K562 (cell line): Measurements from ENCODE around the gene ISL1. TPM values are rescaled to one million over a fixed set of nuclear protein-coding genes. Genes with fewer than 3 reads are reported as not detected.

ENCODE experiments used
- ATAC-seq: fragments of 200-7000 bp; cut with Tn5 transposase; 3 replicates; pipeline ENCODE4 v1.9.1; 2020; ENCODE audit warnings: moderate library complexity
- BruUV-seq: library from RNA; stranded (reverse); fragments of 400-500 nt; replicated peaks from 2 replicates; lab custom pipeline; 2021; lab: Mats Ljungman, UMichigan
- CTCF ChIA-PET: fragments of 300-600 bp; formaldehyde crosslinking; extraction: SDS; loops from one replicate; lab custom pipeline; 2021; ENCODE audit warnings: low intra/inter-chr PET ratio; lab: Yijun Ruan, JAX
- POLR2A ChIA-PET: fragments of 300-600, 350-650 bp; sonication (Branson Sonifier 250); formaldehyde crosslinking; extraction: SDS; loops from one replicate; lab custom pipeline; 2021; ENCODE audit warnings: antibody characterized with exemption, inconsistent platforms; lab: Yijun Ruan, JAX
- DNase-seq, 4 experiments: peaks; one replicate each; pipeline versions ENCODE4 v3.0.0 to v3.0.0-alpha.2; 2011 to 2018; ENCODE audit warnings: low spot score in 3 of 4, mixed read lengths in 3 of 4; ENCODE audit errors: extremely low read depth in 1 of 4
- FAIRE-seq: peaks from 2 replicates; lab custom pipeline; 2011; peaks lifted over from hg19 to GRCh38; lab: Jason Lieb, UNC
- H2AFZ ChIP-seq: 2 replicates; pipeline ENCODE4 v1.6.0; 2011; ENCODE audit warnings: low read depth, low read length, control low read depth, inconsistent platforms
- H3K27ac ChIP-seq: fragments of 200-600 bp; 3 replicates; pipeline ENCODE4 v1.8.0; 2011; ENCODE audit warnings: low read depth, mild to moderate bottlenecking, control low read depth, inconsistent platforms, low read length, moderate library complexity, mixed read lengths; ENCODE audit errors: extremely low read depth
- H3K27me3 ChIP-seq, 2 experiments: fragments of 300-600 bp in 1 of 2; 2 replicates in 1 of 2; 3 replicates in 1 of 2; pipeline versions ENCODE4 v1.6.0 to v1.8.0; 2011; ENCODE audit warnings: inconsistent platforms in 2 of 2, low read length in 2 of 2, mild to moderate bottlenecking in 1 of 2, mixed read lengths in 1 of 2, moderate library complexity in 1 of 2; ENCODE audit not compliant: control insufficient read depth in 2 of 2, insufficient read depth in 2 of 2
- H3K36me3 ChIP-seq: fragments of 300-600 bp; 3 replicates; pipeline ENCODE4 v1.8.0; 2011; ENCODE audit warnings: mild to moderate bottlenecking, low read length, inconsistent platforms; ENCODE audit not compliant: control insufficient read depth, insufficient read depth
- H3K4me1 ChIP-seq, 2 experiments: fragments of 200-600 bp in 1 of 2; replicated peaks in 1 of 2; 2 replicates in 1 of 2; 3 replicates in 1 of 2; pipeline versions ENCODE4 v1.5.1 to v1.8.0; 2011; ENCODE audit warnings: inconsistent platforms in 2 of 2, low read length in 2 of 2, mild to moderate bottlenecking in 1 of 2, mixed read lengths in 1 of 2, moderate library complexity in 1 of 2; ENCODE audit not compliant: control insufficient read depth in 2 of 2, insufficient read depth in 2 of 2
- H3K4me2 ChIP-seq: 2 replicates; pipeline ENCODE4 v1.6.1; 2011; ENCODE audit warnings: low read length, control low read depth, inconsistent platforms, mixed read lengths; ENCODE audit not compliant: insufficient read depth
- H3K4me3 ChIP-seq: fragments of 200-600 bp; sonication (generic), shearing (Covaris generic); 2 replicates; pipeline ENCODE4 v1.5.1; 2016; ENCODE audit warnings: control low read depth, inconsistent platforms
- H3K79me2 ChIP-seq: fragments of 200-600 bp; 3 replicates; pipeline ENCODE4 v1.8.0; 2011; ENCODE audit warnings: low read length, inconsistent platforms; ENCODE audit not compliant: control insufficient read depth, insufficient read depth
- H3K9ac ChIP-seq, 2 experiments: 2 replicates each; pipeline versions ENCODE4 v1.6.0 to v1.6.1; 2011; ENCODE audit warnings: low read depth in 2 of 2, low read length in 2 of 2, control low read depth in 1 of 2, inconsistent platforms in 1 of 2, mild to moderate bottlenecking in 1 of 2, mixed read lengths in 1 of 2; ENCODE audit not compliant: insufficient read depth in 1 of 2
- H3K9me1 ChIP-seq: one replicate; pipeline ENCODE4 v1.6.0; 2011; ENCODE audit warnings: inconsistent platforms, mild to moderate bottlenecking, low read length, moderate library complexity; ENCODE audit not compliant: control insufficient read depth, insufficient read depth
- H3K9me3 ChIP-seq: replicated peaks from 2 replicates; pipeline ENCODE4 v1.5.1; 2011; ENCODE audit warnings: low read depth, low read length, inconsistent platforms; ENCODE audit not compliant: control insufficient read depth, insufficient read depth
- H4K20me1 ChIP-seq: replicated peaks from 2 replicates; pipeline ENCODE4 v1.6.1; 2011; ENCODE audit warnings: low read length, inconsistent platforms, mixed read lengths; ENCODE audit not compliant: control insufficient read depth, insufficient read depth
- CEBPG ChIP-seq, 3 experiments: fragments of 200-800 bp in 1 of 3; sonication (Bioruptor generic) in 1 of 3; sonication (generic) in 1 of 3; formaldehyde crosslinking in 1 of 3; IDR thresholded peaks in 2 of 3; conservative IDR thresholded peaks in 1 of 3; 2 replicates each; pipeline versions ENCODE4 v1.6.1 to v1.8.0; 2016 to 2022; ENCODE audit warnings: missing compliant biosample characterization in 2 of 3, missing genetic modification characterization in 2 of 3, mild to moderate bottlenecking in 1 of 3, missing genetic modification reagents in 1 of 3
- DPF2 ChIP-seq: fragments of 450-650 bp; IDR thresholded peaks from 2 replicates; pipeline ENCODE4 v1.6.1; 2016
- SMARCA5 ChIP-seq: fragments of 450-650 bp; IDR thresholded peaks from 2 replicates; pipeline ENCODE4 v1.6.1; 2016
- in situ Hi-C: fragments of 300-500 bp; cut with MboI; formaldehyde crosslinking; loops from 4 replicates; pipeline ENCODE4 v1.15.0; 2018; ENCODE audit warnings: inconsistent platforms, mixed read lengths
- intact Hi-C: fragments of 100-400 bp; cut with micrococcal nuclease; formaldehyde crosslinking; loops from 2 replicates; pipeline ENCODE4 v1.14.2; 2022
- polyA plus RNA-seq, 8 experiments: library from polyadenylated mRNA; depleted of rRNA in 4 of 8; stranded (reverse) in 5 of 8; unstranded in 3 of 8; fragments of >200 nt; fragmentation: Nextera tagmentation in 2 of 8; fragmentation: Illumina TruSeq in 1 of 8; extraction: Ambion mirVana in 2 of 8; extraction: Trizol in 1 of 8; gene quantifications; 2 replicates each; pipeline versions ENCODE4 v1.2.1 to v1.2.3, GENCODE V29; 2011 to 2014; ENCODE audit warnings: inconsistent platforms in 1 of 8, missing spikeins in 1 of 8
- total RNA-seq, 7 experiments: library from RNA; depleted of rRNA in 6 of 7; stranded (reverse); fragments of >200 nt in 6 of 7; fragmentation: Illumina TruSeq in 2 of 7; extraction: Trizol in 2 of 7; gene quantifications; 2 replicates each; pipeline versions ENCODE4 v1.2.1 to v1.2.3, GENCODE V29; 2011 to 2021; ENCODE audit warnings: low replicate concordance in 1 of 7
- TF ChIP-seq, protein P1 (sequence below): sonication (generic); formaldehyde crosslinking; IDR thresholded peaks from 2 replicates; pipeline ENCODE4 v1.8.0; 2023; ENCODE audit warnings: mild to moderate bottlenecking, missing genetic modification reagents
- TF ChIP-seq, protein P2 (sequence below): sonication (generic); formaldehyde crosslinking; IDR thresholded peaks from 2 replicates; pipeline ENCODE4 v1.9.0; 2022; ENCODE audit warnings: mild to moderate bottlenecking, missing genetic modification reagents

Gene ISL1
- total and polyA plus RNA-seq, 9 of the 15 experiments (the other 6 are each of a cell fraction or from before 2014, with no cell fraction given), result not detected

- TF ChIP-seq, protein P1, sequence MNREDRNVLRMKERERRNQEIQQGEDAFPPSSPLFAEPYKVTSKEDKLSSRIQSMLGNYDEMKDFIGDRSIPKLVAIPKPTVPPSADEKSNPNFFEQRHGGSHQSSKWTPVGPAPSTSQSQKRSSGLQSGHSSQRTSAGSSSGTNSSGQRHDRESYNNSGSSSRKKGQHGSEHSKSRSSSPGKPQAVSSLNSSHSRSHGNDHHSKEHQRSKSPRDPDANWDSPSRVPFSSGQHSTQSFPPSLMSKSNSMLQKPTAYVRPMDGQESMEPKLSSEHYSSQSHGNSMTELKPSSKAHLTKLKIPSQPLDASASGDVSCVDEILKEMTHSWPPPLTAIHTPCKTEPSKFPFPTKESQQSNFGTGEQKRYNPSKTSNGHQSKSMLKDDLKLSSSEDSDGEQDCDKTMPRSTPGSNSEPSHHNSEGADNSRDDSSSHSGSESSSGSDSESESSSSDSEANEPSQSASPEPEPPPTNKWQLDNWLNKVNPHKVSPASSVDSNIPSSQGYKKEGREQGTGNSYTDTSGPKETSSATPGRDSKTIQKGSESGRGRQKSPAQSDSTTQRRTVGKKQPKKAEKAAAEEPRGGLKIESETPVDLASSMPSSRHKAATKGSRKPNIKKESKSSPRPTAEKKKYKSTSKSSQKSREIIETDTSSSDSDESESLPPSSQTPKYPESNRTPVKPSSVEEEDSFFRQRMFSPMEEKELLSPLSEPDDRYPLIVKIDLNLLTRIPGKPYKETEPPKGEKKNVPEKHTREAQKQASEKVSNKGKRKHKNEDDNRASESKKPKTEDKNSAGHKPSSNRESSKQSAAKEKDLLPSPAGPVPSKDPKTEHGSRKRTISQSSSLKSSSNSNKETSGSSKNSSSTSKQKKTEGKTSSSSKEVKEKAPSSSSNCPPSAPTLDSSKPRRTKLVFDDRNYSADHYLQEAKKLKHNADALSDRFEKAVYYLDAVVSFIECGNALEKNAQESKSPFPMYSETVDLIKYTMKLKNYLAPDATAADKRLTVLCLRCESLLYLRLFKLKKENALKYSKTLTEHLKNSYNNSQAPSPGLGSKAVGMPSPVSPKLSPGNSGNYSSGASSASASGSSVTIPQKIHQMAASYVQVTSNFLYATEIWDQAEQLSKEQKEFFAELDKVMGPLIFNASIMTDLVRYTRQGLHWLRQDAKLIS, result no peak
- no peak for TF ChIP-seq SMARCA5
- TF ChIP-seq DPF2, result no peak
- TF ChIP-seq, all 486 proteins: peak for 0
Observed at GRCh38 chr5:51433052-51433710, 49.9 kb downstream of the ISL1 start (continued).

DNA sequence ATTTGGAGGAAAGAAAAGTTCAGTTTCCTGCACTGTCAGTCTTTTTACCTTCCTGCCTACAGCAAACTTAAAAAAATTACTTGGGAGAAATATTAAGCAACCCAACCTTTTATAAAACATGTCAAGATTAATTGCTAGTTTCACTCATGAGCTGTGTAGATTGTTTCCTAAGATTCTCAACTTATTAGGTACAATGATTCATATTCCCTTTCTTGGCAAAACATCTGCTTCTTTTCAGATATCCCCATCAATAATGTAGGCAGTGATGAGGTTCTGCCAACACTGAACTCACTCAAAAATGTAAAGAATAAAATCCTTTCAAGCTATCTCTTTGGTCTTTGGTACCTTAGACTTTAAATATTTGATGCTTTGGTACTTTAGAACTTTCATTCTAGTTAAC is 56.0 kb downstream of the ISL1 start:
- no peak for FAIRE-seq
- CTCF ChIA-PET, result no interaction called here
- intact Hi-C loops (no loop called here), in situ Hi-C loops (no loop called here)
- no peak overlapping the region for H2AFZ ChIP-seq
- H3K4me2 ChIP-seq, result no peak overlapping the region
- POLR2A ChIA-PET, result no interaction called here
- no peaks in the 10 kb centered on the region for H4K20me1 ChIP-seq
- TF ChIP-seq, protein P2, sequence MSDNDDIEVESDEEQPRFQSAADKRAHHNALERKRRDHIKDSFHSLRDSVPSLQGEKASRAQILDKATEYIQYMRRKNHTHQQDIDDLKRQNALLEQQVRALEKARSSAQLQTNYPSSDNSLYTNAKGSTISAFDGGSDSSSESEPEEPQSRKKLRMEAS, result no peak
- TF ChIP-seq CEBPG (CRISPR knock-in tag; IDR thresholded peaks at IDR 0.05), result no peak
- no peak for TF ChIP-seq CEBPG (tag; conservative IDR thresholded peaks at IDR 0.05 in 1 of 2, IDR thresholded peaks at IDR 0.05 in 1 of 2)
- no peak overlapping the region for H3K4me3 ChIP-seq
- DNase-seq, result no peak
- no peaks in the 10 kb centered on the region for H3K9me1 ChIP-seq
- no peak for ATAC-seq
- no peak overlapping the region for H3K27ac ChIP-seq
- no peaks in the 10 kb centered on the region for H3K9me3 ChIP-seq
- H3K36me3 ChIP-seq, result no peaks in the 10 kb centered on the region
- no peaks in the 10 kb centered on the region for H3K79me2 ChIP-seq
- no peaks in the 10 kb centered on the region for H3K4me1 ChIP-seq
- H3K27me3 ChIP-seq, result no peaks in the 10 kb centered on the region
- no peak overlapping the region for H3K9ac ChIP-seq
- BruUV-seq, result no TSS peak
